ENCODE measurements around the gene KIAA1958.
"Not testable (repeated sequence)": the region's sequence is repeated elsewhere in the genome, so short reads cannot be mapped to it uniquely, and the experiment has no call there.

The KIAA1958 gene

GRCh38 chr9:112489876-112490666, 3.4 kb downstream of the KIAA1958 start:
- no peak for DNase-seq (ENCODE audit: low read depth in 2 of 2)

GRCh38 chr9:112493393-112494137, 6.9 kb downstream of the KIAA1958 start:
- no peak for DNase-seq (ENCODE audit: low read depth in 2 of 2)

GRCh38 chr9:112494153-112494552, 7.5 kb downstream of the KIAA1958 start:
- no peak for DNase-seq (ENCODE audit: low read depth in 2 of 2)

GRCh38 chr9:112495614-112496013, 9.0 kb downstream of the KIAA1958 start:
- no peak for DNase-seq (ENCODE audit: low read depth in 2 of 2)

- no peak for DNase-seq (ENCODE audit: low read depth in 2 of 2)
Measured at GRCh38 chr9:112496074-112496722, 9.6 kb downstream of the KIAA1958 start.

- DNase-seq (ENCODE audit: low read depth in 2 of 2), result no peak
Measured at GRCh38 chr9:112500842-112501241, 14.2 kb downstream of the KIAA1958 start.

GRCh38 chr9:112501287-112501686, 14.7 kb downstream of the KIAA1958 start:
- no peak for DNase-seq (ENCODE audit: low read depth in 2 of 2)

GRCh38 chr9:112502175-112502946, 15.7 kb downstream of the KIAA1958 start:
- DNase-seq (ENCODE audit: low read depth in 2 of 2), result no peak

- DNase-seq (ENCODE audit: low read depth in 2 of 2), result no peak
Measured at GRCh38 chr9:112503170-112503569, 16.5 kb downstream of the KIAA1958 start.

- DNase-seq (ENCODE audit: low read depth in 2 of 2), result no peak
Measured at GRCh38 chr9:112505086-112505485, 18.5 kb downstream of the KIAA1958 start.

GRCh38 chr9:112505607-112506006, 19.0 kb downstream of the KIAA1958 start:
- DNase-seq (ENCODE audit: low read depth in 2 of 2), result no peak

- no peak for DNase-seq (ENCODE audit: low read depth in 2 of 2)
Measured at GRCh38 chr9:112506571-112506970, 19.9 kb downstream of the KIAA1958 start.

- DNase-seq (ENCODE audit: low read depth in 2 of 2), result no peak
Measured at GRCh38 chr9:112507001-112507680, 20.5 kb downstream of the KIAA1958 start.

GRCh38 chr9:112508377-112508776, 21.8 kb downstream of the KIAA1958 start:
- DNase-seq (ENCODE audit: low read depth in 2 of 2), result no peak

- not testable (repeated sequence) for DNase-seq (ENCODE audit: low read depth in 2 of 2)
Measured at GRCh38 chr9:112512377-112512776, 25.8 kb downstream of the KIAA1958 start.

- no peak for DNase-seq (ENCODE audit: low read depth in 2 of 2)
Measured at GRCh38 chr9:112516769-112517168, 30.1 kb downstream of the KIAA1958 start.

GRCh38 chr9:112520069-112520468, 33.4 kb downstream of the KIAA1958 start:
- DNase-seq (ENCODE audit: low read depth in 2 of 2), result no peak

- DNase-seq (ENCODE audit: low read depth in 2 of 2), result no peak
Measured at GRCh38 chr9:112520656-112521055, 34.0 kb downstream of the KIAA1958 start.

- DNase-seq (ENCODE audit: low read depth in 2 of 2), result no peak
Measured at GRCh38 chr9:112526973-112527372, 40.3 kb downstream of the KIAA1958 start.

- DNase-seq (ENCODE audit: low read depth in 2 of 2), result no peak
Measured at GRCh38 chr9:112527959-112528358, 41.3 kb downstream of the KIAA1958 start.

- no peak for DNase-seq (ENCODE audit: low read depth in 2 of 2)
Measured at GRCh38 chr9:112529316-112529715, 42.7 kb downstream of the KIAA1958 start.

All from fibroblast of skin of left biceps (primary cell).